HG02885 (cell line): ENCODE results near the gene DYSF.

ENCODE experiments used
- ATAC-seq: cut with Tn5 transposase; IDR thresholded peaks from one replicate; pipeline ENCODE4 v1.9.1; 2021; ENCODE audit warnings: mild to moderate bottlenecking; ENCODE audit not compliant: unreplicated experiment, poor library complexity

Gene DYSF

DNA sequence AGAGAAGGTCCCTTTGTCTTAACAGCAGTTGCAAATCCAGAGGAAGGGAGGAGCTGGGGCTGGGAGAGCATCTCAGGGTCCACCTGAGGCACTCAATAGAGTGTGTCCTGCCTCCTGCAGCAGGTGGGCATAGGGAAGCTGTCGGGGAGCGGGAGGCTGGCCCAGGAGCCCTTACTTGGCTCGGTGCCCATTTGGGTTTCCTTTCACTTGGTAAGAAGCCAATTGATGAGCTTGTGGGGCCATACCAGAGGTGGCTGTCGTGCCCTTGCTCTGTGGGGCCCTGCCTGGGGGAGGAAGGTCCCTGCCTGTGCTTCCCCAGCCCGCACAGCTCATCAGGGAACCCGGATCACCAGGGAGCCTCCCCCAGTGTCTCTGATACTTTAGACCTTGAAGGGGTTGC is 229.7 kb downstream of the DYSF start:
- no peak for ATAC-seq

DNA sequence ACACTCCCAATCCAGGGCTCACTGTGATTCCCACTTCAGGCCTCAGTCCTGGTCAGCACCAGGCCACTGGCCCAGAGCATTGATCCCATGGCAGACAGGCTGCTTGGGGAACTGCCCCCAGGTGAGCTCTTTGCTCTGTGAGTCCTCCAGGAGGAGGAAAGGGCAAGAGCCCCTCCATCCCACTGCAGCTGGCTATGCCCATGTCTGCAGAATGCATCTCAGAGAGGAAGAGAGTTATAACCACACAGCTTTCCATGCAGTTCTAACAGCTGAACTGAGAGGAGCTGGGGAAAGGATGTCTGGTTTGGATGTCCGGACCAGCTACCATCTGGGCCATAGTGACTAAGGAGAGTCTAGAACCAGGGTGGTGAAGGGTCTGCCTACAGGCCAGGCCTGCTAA is 230.3 kb downstream of the DYSF start:
- no peak for ATAC-seq

DNA sequence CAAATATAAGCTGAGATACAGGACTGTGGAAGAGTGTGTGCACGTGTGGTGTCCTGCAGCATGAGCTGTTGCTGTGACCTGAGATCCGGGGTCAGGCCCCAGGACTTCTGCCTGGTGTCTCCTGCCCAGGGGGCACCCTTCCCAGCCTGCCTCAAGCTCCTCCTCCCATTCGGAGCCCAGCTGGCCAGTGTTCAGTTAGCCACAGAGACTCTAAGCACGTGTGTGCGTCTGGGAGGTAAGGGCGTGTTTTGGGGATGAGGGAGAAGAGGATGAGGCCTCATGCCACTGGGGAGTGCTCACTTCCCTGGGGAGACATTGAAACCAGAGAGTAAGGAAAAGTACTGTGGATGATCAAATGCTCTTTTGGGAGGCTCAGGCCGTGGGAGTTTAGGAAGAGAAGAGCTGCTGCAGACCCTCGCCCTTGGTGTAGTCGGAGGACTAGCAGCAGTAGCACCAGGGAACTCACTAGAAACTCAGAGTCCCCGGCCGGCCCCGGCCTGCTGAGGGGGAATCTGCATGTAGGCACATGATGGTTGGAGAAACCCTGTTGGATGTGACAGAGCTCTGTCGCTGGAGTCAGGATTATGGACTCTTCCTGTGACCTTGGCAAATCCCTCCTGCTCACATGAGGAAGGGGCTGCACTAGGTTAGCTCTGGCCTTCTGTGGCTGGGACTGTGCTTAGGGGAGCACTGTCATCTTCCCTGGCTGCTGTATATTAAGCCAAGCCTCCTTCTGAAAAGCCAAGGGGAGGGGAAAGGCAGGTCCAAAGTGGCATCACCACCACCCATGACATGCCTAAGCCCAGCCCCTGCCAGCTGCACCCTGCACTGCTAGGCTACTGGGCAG is 231.1 kb downstream of the DYSF start:
- no peak for ATAC-seq

DNA sequence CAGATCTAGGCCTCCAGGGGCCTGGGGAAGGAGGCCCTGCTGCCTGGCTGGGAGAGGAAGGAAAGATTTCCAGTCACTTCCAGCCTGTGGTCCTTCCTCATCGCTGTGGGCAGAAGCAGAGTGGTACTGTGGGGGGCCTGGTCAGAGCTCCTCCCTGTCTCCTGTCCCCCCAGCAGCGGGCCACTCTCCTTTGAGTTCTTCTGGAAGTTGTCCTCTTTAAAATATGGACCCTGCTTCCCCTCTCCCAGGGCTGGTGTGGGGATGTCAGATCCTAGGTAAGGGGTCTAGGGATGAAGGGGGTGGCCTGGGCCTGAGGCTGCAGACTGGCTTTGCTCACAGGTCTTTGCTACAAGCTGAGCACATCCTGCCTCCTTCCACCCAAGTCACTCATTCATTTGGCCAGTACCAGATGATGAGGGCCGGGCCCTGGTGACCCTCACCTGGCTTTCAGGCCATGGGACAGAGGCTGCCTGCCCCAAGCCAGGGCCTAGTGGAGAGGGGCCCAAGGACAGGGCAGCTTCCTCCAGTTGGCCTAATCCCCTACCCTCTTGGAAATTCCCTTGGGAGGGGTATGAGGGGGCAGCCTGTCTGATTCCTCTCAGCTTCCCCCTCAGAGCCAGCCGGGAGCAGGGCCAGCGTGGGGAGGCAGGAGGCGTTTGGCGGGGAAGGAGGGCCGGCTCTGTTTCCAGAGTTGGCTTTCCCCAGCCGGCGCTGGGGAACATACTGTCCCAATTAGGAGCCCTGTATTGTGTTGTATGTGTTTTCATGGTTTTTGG is 231.9 kb downstream of the DYSF start:
- ATAC-seq = no peak

DNA sequence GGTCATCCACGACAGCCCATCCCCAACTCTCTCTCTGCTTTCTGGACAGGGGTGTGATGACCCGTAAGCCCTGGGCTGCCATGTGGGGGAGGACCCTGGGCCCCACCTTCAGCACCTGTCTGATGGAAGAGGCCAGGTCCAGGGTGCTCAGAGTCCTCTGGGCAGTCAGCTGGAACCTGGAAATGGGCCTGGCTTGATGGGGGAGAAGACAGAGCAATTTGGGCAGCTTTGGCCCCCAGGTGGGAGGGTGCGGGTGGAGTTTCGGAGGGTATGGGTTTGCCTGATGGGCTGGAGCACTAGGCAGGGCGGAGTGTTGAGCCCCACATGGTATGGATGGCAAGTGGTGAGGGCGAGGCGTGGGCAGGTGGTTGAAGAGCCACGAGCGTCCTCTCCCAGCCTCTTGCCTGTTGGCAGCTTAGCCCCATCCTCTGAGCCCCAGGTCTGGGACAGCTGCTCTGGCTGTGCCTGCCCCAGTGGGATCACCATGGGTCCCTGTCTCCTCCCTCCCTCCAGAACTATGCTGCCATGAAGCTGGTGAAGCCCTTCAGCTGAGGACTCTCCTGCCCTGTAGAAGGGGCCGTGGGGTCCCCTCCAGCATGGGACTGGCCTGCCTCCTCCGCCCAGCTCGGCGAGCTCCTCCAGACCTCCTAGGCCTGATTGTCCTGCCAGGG is 232.7 kb downstream of the DYSF start:
- no peak for ATAC-seq

DNA sequence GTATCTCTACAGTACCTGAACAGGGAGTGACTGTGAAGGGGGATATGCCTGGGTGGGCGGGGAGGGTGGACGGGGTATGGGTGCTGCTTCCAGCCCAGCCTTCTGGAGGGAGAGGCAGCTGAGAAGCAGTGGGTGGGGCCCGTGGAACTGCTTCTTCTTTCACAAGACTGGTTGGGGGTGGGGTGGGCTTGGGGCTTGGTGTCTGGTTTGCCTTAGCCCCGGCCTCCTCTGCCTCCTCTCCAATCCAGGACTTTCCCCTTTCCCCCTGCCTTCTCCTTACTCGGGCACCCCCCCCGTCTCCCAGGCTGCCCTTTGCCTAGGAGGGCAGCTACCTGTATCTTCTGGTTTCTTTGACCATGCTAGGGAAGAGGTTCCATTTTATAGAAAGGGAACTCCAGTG is 233.4 kb downstream of the DYSF start:
- no peak for ATAC-seq

DNA sequence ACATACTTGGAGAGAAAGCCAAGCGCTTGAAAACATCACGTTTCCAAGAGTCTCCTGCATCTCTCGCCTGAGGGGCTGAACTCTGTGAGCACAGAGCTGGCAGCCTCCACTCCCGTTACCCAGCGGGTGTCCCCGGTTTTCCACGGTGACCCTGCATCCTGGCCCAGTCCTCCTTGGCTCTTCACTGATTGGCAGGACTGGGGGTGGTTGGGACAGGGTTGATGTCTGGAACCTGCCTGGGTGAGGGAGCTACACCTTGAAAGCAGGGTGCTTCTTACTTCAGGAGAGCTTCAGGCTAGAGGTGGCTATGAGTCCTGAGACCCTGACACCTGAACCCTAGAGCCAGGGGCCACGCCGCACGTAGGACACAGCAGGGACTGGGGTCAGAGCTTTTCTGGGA is 234.1 kb downstream of the DYSF start:
- no peak for ATAC-seq

DNA sequence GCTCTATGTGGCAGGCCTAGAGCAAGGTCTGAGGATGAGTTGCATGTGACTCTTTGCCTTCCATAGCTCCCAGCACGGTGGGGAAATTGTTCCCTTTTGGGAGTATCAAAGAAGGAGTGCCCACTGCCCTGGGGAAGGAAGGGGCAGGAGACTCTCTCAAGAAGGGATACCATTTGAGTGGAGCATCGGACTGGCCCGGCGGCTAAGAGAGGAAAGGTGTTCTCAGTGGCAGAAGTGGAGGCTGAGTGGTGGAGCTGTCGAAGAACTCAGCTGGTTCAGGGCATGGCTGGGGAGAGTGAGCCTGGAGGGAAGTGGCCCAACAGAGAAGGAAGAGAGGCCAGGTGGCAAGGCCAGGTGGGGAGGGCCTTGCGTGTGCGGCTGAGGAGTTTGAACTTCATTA is 235.2 kb downstream of the DYSF start:
- ATAC-seq = no peak

DNA sequence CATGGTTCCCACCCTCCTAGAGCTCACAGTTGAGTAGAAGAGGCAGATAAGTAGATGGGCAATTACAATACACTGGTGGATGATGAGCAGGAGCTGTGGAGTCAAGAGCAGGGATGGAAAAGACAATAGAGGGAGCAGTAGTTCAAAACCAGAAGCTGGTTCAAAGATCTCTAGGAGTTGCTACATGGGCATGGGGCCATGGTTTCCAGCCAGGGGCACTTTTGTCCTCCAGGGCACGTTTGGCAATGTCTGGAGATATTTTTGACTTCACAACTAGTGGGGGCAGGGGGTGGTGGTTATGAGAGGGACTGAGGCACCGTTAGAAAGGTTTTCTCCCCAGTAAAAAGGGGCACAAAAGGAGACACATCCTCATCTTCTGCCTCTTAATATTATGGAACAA is 236.0 kb downstream of the DYSF start:
- no peak for ATAC-seq

DNA sequence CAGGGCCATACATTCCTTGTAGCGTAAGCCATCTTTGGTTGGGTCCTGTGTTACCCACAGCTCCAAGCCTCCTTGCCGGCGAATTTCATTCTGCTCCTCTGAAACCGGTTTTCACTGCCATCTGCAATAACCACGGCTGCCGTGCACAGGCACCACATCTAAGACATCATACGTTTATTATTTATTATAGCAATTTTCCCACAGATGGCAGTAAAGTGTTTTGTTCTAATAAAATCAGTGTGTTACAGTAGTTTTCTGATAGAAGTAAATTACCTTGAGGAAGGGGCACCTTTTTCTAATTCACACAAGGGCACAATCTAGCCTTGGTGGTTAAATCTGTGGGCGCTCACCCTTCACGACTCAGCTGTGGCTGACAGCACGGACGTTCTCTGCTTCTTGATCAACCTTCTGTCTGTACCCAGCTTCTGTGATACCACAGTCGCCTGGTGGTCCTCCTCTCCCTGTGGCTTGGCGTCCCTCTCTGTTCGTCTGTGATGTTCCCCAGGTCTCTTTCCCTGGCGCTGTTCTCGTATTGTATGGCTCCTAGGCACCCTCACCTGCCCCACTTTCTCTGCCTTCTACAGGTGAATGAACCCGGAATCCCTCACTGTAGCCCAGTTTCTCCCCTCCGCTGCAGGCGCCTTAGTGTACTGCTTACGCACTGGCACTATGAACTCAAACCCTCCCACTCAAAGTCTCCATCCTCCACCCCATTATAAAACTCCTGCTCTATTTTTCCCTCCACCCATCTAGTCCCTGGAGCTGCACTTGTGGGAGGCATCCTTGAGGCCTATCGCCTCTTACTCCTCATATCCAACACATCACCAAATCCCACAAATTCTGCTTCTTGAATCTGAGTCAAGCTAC is 236.8 kb downstream of the DYSF start:
- ATAC-seq = no peak

DNA sequence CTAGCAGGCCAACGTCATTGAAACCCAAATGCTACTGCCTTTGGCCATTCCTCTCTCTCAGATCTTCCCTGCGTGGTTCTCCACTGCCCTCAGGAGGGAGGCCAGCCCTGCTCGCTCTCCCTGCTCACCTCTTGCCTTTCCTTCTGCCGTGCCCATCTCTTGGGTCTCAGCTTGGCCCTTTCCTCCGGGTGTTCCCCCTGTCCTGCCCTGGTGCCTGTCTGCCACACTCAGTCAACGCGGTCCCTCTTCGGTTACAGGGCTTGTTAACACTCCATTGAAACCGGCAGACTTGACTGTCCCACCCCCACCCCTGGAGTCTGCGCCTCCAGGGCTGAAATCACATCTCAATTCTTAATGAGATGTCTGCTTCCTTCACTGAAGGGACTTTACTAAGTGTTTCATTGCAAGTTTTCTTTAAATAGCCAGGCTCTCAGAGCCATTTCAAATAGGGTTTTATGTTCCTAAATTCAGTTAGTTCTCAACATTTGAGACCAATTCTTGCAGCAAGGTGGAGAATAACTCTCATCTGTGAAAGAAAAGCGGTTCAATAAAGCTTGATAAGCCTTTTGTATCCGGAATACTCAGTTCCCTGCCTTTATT is 237.6 kb downstream of the DYSF start:
- ATAC-seq = no peak

DNA sequence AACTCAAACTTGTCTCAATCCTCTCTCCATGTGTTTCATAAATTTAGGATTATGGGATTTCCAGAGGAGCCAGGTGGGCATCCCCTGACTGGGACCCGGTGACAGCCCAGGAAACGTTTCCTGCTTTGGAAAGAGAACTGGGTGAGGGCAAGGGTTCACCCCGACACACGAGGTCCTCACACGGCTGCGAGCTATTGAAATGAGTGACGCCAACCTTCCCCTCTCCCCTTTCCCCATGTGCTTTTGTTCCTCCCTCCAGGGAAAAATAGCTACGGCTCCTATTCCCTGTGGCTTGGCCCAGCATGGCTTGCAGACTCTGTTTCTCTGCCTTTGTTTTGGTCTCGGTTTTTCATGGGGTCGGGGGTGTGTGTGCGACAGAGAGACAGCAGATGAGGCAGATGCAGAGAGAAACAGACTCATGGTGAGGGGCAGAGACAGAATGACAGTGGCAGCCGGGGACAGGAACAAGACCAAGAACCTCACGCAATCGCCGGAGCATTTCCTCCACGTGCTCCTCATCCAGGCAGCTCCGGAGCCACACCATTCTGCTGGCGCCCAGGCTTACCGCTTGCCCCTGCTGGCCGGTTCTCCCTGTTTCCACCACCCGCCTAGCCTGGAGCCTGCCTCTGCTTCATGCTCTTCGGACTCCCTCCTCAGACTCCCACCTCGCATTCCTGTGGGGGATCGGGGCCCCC is 238.5 kb downstream of the DYSF start:
- ATAC-seq = no peak

DNA sequence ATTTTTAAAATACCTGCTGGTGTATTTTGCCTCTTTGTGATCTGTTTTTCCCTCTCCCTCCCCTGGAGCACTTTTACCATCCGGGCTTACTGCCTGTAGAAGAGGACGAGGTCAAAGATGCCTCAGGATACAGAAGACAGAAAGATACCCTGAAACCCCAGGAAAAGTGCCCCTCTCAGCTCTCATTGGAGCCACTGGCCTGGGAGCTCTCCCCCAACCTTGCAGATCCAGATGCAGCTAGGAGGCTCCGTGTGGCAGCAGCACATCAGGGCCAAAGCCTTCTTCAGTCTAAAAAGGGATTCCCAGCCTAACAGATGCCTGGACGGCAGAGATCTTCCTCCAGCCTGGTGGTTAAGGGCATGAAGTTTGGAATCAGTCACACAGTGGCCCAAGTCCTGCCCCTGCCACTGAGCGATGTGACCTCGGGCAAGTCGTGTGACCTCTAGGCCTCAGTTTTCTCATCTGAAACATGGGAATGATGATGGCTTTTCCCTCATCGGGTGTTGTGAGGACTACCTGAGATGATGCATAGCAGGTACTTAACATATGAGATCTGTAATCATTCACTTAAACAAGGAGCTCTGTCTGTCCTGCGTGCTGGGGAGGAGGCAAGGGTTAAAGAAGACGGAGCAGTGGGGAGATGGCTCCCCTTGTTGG is 239.4 kb downstream of the DYSF start:
- ATAC-seq = no peak

DNA sequence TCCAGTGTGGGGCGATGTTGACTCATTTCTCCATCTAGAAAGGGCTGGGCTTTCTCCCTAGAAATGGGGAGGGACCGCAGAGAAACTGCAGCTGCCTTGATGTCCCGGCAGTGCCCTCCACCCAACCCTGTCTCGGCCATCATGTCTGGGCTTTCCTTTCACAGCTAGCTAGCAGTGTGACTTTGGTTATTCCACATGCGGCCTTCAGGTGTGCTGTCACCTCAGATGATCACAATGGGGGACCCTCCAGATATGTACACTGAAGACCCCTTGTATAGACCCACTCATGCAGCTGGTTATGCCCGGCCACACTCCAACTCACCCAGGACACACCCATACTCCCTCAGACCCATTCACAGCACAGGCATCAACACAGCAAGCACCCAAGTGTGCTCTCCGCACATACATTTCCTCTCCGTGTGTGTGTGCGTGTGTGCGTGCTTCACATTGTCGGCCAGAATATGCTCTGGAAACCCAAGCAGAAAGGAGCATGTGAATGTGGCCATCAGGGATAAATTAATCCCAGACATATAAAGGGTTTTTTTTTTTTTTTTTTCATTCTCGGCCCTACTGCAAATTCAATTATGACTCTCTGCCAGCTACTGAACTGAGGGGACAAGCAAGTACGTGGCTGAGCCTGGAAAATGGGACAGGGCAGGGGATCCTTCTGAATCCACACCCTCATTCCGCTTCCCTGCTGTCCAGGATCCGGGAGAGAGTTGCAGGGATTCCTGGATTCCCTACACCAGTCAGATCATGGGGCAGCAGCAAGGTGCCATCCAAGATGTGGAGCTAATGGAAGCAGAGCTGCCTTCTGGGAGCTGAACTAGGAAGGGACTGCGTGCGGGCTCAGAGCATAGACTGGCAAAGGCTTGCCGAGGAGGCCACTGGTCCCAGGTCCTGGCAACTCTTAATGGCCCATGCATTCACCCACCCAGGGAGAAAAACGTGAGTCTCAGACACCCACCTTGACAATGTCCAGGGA is 240.2 kb downstream of the DYSF start:
- ATAC-seq = no peak

DNA sequence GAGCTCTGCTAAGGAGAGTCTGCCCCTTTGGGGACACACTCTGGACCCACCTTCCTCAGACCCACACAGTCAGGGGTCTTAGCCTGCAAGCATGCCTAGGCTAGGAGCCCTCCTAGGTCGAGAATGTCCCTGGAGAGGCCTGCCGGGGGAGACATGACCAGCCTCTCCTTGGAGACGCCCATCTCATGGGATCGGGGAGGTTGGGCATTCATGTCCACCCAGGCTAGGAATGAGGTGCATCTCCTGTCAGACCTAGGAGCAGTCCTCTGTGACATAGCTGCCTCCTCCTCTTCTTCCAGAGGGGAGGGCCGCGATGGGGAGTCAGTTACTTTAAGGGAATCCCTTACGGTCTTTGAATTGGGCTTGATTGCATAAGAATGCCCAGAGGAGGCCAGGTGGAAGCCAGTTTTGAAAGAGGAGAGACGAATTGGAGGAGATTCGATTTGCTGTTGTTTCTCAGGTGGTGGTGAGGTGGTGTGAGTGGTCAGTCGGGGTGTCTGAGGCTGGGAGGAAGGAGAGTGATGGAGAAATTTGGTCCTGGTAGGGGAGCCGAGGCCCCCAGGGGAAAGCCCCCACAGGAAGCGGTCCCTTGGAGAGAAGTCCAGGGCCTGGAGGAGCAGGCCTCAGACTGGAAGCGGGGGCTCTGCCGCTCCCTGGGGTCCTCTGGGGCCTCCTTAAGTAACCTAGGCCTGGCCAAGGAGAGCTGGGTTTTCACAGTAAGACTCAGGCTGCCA is 241.3 kb downstream of the DYSF start:
- ATAC-seq = no peak

DNA sequence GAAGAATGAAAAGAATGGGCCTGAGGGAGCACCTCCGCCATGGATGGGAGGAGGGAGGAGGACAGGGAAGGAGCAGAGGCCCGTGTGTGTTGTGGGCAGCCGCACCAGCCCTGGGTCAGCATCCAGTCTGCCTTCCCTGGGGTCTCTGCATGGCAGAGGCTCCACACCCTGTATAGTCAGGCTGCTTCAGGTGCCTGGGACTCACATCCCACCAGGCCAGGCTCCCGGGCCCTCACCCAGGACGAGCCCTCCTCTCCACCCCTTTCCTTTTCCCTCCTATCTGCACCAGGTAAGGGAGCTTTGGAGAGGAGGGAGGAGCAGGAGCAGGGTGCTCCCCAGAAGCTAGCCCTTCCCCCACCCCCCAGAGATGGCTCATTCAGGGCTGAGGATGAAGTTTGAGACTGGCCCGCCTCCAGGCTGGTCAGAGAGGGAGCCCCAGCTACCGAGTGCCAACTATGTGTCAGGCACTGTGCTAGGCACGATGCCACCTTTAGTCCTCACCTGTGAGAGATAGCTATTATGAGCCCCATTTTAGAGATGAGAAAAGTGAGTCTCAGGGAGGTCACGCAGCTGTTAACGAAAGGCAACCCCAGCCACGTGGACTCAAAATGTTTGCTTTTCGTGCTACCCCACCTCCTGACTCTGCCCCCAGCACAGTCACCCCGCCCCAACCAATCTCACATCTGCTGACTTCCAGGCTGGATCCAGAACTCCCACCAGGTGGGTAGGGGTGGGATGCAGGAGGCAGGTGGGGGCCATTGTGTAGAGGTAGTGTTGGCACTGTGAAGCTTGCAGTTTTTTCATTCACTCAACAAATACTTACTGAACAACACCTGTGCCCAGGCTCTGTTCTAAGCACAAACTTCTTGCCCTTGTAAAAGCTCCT is 242.1 kb downstream of the DYSF start:
- no peak for ATAC-seq
